Transverse colon (tissue), 4 donors: Measurements from ENCODE around the gene SYTL4.

Experiments
- EP300 ChIP-seq: sonication (generic); formaldehyde crosslinking; IDR thresholded peaks from one replicate; pipeline ENCODE4 v1.6.1; 2017; ENCODE audit warnings: antibody characterized with exemption, low read depth
- POLR2A ChIP-seq: fragments of 450-650 bp; IDR thresholded peaks from one replicate; pipeline ENCODE4 v1.6.1; 2016; ENCODE audit warnings: antibody characterized with exemption, mild to moderate bottlenecking, moderate library complexity
- POLR2AphosphoS5 ChIP-seq, 3 donors: sonication (generic); formaldehyde crosslinking; IDR thresholded peaks; one replicate each; pipeline ENCODE4 v1.6.1; 2016; ENCODE audit warnings: antibody characterized with exemption in 3 of 3
- TF ChIP-seq, protein P1 (sequence below), 5 experiments: fragments of 200-600 bp in 3 of 5; fragments of 450-650 bp in 2 of 5; sonication (generic) in 3 of 5; IDR thresholded peaks; 1 replicate in 2 of 5; 2 replicates in 3 of 5; pipeline ENCODE4 v1.5.1; 2016 to 2017; ENCODE audit warnings: antibody characterized with exemption in 5 of 5, inconsistent platforms in 3 of 5, mild to moderate bottlenecking in 2 of 5, moderate library complexity in 1 of 5

DNA sequence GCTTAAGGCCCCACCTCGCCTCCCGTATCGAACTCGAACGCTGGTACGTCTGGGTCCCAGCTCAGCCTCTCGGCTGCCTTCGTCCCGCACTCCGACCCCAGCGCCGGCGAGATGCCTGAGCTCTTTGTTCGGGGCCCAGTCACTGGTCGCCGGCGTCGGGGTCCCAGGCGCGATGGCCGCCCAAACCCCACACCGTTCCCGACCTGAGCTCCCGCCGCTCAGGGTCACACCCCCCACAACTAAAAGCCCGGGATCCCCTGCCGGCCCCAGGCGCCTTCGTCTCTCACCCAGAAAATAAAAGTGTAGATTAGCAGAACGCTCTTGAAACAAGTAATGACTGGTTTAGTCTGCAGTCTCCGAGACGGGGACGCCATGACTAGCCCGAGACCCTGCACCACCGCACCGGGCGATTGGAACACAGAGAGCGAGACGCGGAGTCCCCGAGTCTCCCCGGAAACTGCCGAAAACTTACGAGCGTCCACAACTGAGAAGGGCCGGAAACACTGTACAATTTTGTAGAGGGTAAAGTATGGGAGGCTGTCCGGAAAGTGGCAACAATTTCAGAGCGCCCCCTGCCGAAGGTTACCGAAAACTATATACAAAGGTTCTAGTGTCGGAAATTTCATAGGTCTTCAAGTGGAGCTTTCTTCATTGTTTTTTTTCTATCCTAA lies 95.5 kb downstream of the SYTL4 start, which contains the start of gene TSPAN6:
- TF ChIP-seq POLR2A (peak; percentile 33), EP300 (no peak), POLR2AphosphoS5 (IDR thresholded peaks at IDR 0.05) (peak; percentile 12 to 22 (median 22))
- TF ChIP-seq, protein P1, sequence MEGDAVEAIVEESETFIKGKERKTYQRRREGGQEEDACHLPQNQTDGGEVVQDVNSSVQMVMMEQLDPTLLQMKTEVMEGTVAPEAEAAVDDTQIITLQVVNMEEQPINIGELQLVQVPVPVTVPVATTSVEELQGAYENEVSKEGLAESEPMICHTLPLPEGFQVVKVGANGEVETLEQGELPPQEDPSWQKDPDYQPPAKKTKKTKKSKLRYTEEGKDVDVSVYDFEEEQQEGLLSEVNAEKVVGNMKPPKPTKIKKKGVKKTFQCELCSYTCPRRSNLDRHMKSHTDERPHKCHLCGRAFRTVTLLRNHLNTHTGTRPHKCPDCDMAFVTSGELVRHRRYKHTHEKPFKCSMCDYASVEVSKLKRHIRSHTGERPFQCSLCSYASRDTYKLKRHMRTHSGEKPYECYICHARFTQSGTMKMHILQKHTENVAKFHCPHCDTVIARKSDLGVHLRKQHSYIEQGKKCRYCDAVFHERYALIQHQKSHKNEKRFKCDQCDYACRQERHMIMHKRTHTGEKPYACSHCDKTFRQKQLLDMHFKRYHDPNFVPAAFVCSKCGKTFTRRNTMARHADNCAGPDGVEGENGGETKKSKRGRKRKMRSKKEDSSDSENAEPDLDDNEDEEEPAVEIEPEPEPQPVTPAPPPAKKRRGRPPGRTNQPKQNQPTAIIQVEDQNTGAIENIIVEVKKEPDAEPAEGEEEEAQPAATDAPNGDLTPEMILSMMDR (IDR thresholded peaks at IDR 0.05), result peak; percentile 34 to 51 (median 43)
